ENCODE data around the gene AUTS2. TPM values are rescaled to one million over a fixed set of nuclear protein-coding genes. Genes with fewer than 3 reads are reported as not detected.

AUTS2 gene
- total and polyA plus RNA-seq, 11 donors, result 3.4 to 14.0 (median 7.3) TPM

- TF ChIP-seq POLR2A (IDR thresholded peaks at IDR 0.05) (no peak), CTCF (IDR thresholded peaks at IDR 0.05) (no peak)
- 95 to 97% (median 96%) methylated on average over 3 of the region's 3 CpGs for WGBS, 4 donors
- H3K27me3 ChIP-seq, result no peaks in the 10 kb centered on the region
- ATAC-seq (no peak), DNase-seq (no peak)
- H3K36me3 ChIP-seq, result no peaks in the 10 kb centered on the region
- no peak overlapping the region for H3K4me3 ChIP-seq
- intact Hi-C loops (cut with DNase I), result loop anchor here in 1 of 10 donors (10.0 kb wide), 1 partner anchor 77 kb away; no protein-coding TSS in a partner anchor
- H3K4me1 ChIP-seq, result no peaks in the 10 kb centered on the region
- no peak overlapping the region for H3K27ac ChIP-seq
- H3K9me3 ChIP-seq, result no peaks in the 10 kb centered on the region
Measured at GRCh38 chr7:70578131-70578530, 979.9 kb downstream of the AUTS2 start.

- H3K4me3 ChIP-seq, result no peak overlapping the region
- intact Hi-C loops (cut with DNase I), result loop anchor here in 1 of 10 donors (10.0 kb wide), 1 partner anchor 75 kb away; no protein-coding TSS in a partner anchor
- H3K36me3 ChIP-seq, result no peaks in the 10 kb centered on the region
- TF ChIP-seq POLR2A (IDR thresholded peaks at IDR 0.05) (no peak), CTCF (IDR thresholded peaks at IDR 0.05) (no peak)
- no peak for ATAC-seq
- no peak overlapping the region for H3K27ac ChIP-seq
- no peaks in the 10 kb centered on the region for H3K4me1 ChIP-seq
- WGBS, 4 donors, result 71 to 87% (median 83%) methylated on average over 6 of the region's 6 CpGs
- H3K27me3 ChIP-seq, result no peaks in the 10 kb centered on the region
- DNase-seq, result no peak
- no peaks in the 10 kb centered on the region for H3K9me3 ChIP-seq
Measured at GRCh38 chr7:70579397-70580097, 981.3 kb downstream of the AUTS2 start.

- WGBS, 4 donors, result 87 to 91% (median 89%) methylated on average over 6 of the region's 6 CpGs
Measured at GRCh38 chr7:70580161-70580560, 981.9 kb downstream of the AUTS2 start.

More at GRCh38 chr7:70580161-70580560, 981.9 kb downstream of the AUTS2 start:
- Histone ChIP-seq H3K9me3 (no peaks in the 10 kb centered on the region), H3K4me1 (no peaks in the 10 kb centered on the region), H3K4me3 (no peak overlapping the region), H3K27me3 (no peaks in the 10 kb centered on the region), H3K36me3 (no peaks in the 10 kb centered on the region), H3K27ac (no peak overlapping the region)
- no peak for TF ChIP-seq POLR2A (IDR thresholded peaks at IDR 0.05)
- TF ChIP-seq CTCF (IDR thresholded peaks at IDR 0.05), result no peak
- DNase-seq (no peak), ATAC-seq (no peak)
- intact Hi-C loops (cut with DNase I), result no loop called here
